GM21529 (cell line): ENCODE measurements around the gene ANKHD1.

Experiments
- ATAC-seq: cut with Tn5 transposase; IDR thresholded peaks from one replicate; pipeline ENCODE4 v1.9.1; 2021; ENCODE audit not compliant: unreplicated experiment

ANKHD1 gene

GRCh38 chr5:140587495-140587894 is 185.9 kb downstream of the ANKHD1 start:
- ATAC-seq = no peak

GRCh38 chr5:140588311-140589070 is 186.9 kb downstream of the ANKHD1 start:
- no peak for ATAC-seq
